WTC11 (cell line): ENCODE data around the gene CD79B.
"Not testable (repeated sequence)": the region's sequence is repeated elsewhere in the genome, so short reads cannot be mapped to it uniquely, and the experiment has no call there.

Experiments
- CTCF ChIP-seq: fragments of 200-600 bp; IDR thresholded peaks from 2 replicates; pipeline ENCODE4 v1.8.0; 2022; ENCODE audit warnings: antibody characterized with exemption
- IRF1 ChIP-seq: sonication (generic); formaldehyde crosslinking; IDR thresholded peaks from 2 replicates; pipeline ENCODE4 v1.8.0; 2023; ENCODE audit warnings: missing genetic modification reagents
- RORB ChIP-seq: fragments of 250-450 bp; sonication (Bioruptor Pico); IDR thresholded peaks from 2 replicates; pipeline ENCODE4 v1.9.0; 2021; ENCODE audit warnings: mild to moderate bottlenecking

- TF ChIP-seq RORB (CRISPR knock-in tag); IRF1; CTCF: not testable (repeated sequence)
These were observed 37.3 kb downstream of the CD79B start for GRCh38 chr17:63894821-63895220.
